WI38 (cell line): Measurements from ENCODE around the gene ZNRF1.
"Not testable (repeated sequence)": the region's sequence is repeated elsewhere in the genome, so short reads cannot be mapped to it uniquely, and the experiment has no call there.

Source experiments
- H3K4me3 ChIP-seq: 2 replicates; pipeline ENCODE4 v1.5.1; 2011; ENCODE audit warnings: low read depth, mild to moderate bottlenecking, control low read depth, low read length
- TF ChIP-seq, protein P1 (sequence below): IDR thresholded peaks from 2 replicates; pipeline ENCODE4 v1.5.1; 2012; ENCODE audit warnings: low read depth, mild to moderate bottlenecking, control low read depth, low read length

The ZNRF1 gene

DNA sequence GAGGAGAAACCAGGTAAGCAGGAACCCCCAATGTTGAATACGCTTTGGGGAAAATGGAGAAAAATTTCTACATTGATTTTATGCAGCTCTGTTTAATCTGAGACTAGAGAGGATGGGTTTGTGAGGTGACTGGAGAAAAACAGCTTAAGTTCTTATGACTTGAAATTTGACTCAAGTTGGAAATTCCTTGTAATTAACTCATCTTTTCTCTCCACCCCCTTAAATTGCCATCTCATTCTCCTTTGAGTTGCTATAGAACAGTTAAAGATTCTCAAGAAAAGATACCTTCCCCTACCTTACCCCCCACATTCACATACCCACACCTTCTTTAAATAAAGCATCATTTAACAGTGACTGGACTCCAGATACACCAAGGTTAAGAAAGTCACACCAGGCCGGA lies 24.2 kb downstream of the ZNRF1 start:
- TF ChIP-seq, protein P1, sequence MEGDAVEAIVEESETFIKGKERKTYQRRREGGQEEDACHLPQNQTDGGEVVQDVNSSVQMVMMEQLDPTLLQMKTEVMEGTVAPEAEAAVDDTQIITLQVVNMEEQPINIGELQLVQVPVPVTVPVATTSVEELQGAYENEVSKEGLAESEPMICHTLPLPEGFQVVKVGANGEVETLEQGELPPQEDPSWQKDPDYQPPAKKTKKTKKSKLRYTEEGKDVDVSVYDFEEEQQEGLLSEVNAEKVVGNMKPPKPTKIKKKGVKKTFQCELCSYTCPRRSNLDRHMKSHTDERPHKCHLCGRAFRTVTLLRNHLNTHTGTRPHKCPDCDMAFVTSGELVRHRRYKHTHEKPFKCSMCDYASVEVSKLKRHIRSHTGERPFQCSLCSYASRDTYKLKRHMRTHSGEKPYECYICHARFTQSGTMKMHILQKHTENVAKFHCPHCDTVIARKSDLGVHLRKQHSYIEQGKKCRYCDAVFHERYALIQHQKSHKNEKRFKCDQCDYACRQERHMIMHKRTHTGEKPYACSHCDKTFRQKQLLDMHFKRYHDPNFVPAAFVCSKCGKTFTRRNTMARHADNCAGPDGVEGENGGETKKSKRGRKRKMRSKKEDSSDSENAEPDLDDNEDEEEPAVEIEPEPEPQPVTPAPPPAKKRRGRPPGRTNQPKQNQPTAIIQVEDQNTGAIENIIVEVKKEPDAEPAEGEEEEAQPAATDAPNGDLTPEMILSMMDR, result no peak
- H3K4me3 ChIP-seq, result no peak overlapping the region

DNA sequence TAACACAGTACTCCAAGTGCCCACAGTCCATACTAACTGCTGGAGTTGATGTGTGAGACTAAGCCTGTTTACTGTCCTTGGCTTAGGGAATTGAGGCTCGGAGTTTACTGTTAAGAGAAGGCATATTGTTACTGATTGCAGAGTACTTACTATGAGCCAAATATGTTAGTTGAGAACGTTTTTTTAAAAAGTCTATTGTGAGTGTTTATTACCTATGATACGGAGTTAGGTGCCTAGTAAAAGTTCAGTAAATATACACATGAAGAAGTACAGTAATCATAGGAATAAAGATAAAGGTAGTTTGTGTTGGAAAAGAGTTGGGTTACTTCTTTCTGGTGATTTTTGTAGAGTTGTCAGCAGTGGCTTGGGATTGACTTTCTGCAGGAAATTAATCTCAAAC lies 25.4 kb downstream of the ZNRF1 start:
- TF ChIP-seq, protein P1, result no peak
- H3K4me3 ChIP-seq, result no peak overlapping the region

DNA sequence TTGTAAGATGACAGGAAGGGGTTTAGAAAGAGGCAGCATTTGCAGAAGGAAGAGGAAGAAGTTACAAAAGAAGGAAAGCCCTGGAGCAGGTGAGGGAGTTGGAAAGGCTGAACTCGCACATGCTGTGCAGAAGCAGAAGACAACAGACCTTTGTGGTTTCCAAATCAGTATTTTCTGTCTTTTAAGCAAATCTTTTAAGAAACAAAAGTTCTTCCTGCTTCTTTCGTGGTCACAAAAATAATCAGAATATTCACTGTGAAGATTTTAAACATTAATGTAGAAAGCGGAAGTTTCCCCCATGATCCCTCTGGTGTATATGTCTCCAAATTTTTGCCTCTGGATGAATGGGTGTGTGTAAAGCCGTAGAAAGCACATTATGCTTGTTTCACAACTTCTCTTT lies 25.8 kb downstream of the ZNRF1 start:
- H3K4me3 ChIP-seq, result no peak overlapping the region
- TF ChIP-seq, protein P1, result no peak

DNA sequence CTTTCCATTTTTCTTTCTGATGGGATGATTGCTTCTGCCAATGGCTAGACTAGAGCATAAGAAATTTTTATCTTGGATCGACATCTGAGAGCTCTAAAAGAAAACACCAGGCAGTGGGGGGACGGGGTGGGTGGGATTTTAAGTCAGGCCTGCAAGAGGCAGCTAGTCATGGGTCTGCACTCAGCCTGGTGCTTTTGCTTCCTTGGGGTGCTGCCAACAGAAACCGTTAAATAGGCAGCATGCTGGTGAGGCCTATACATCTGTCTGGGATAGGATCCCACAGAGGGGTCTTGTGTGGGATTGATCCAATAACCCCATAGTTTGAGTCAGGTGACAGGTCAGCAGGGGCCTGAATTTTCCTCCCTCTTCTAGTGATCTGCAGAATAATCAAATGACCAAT lies 26.9 kb downstream of the ZNRF1 start:
- no peak overlapping the region for H3K4me3 ChIP-seq
- TF ChIP-seq, protein P1, result no peak

DNA sequence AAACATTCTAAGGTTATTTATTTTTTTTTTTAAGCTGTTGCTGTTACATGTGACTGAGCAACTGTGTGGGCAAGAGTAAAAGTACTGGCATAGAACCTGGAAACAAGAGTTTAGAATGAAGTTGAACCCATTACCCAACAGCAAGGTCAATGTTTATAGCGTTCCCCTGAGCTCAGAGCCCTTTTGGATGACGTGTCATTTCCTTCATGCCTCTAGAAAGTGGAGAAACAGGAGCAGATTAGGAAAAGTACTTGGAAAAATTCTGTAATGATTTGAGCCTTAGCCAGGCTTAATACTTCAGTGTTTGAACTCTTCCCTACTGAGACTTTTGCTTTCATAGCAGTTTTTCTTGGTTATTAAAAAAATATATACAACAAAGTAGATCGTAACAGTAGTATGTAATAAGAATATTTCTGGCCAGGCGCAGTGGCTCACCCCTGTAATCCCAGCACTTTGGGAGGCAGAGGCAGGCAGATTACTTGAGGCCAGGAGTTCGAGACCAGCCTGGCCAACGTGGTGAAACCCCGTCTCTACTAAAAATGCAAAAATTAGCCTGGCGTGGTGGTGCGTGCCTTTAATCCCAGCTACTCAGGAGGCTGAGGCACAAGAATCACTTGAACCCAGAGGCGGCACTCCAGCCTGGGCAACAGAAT lies 27.5 kb downstream of the ZNRF1 start:
- H3K4me3 ChIP-seq, result not testable (repeated sequence)

DNA sequence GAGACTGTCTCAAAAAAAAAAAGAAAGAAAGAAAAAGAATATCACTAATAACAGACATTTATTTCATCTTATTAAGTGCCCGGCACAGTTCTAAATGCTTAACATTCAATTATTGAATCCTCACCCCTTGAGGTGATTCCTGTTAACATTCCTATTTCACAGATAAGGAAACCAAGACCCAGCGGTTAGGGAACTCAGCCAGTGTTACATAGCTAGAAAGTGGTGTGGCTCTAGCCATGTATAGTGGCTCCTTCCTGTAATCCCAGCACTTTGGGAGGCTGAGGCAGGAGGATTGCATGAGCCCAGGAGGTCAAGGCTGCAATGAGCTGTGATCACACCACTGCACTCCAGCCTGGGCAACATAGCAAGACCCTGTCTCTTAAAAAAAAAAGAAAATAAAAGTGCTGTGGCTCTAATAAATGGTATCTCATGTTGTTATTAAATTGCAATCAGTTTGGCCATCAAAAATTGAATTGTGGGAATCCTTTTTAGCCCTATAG lies 28.1 kb downstream of the ZNRF1 start:
- TF ChIP-seq, protein P1, result no peak
- no peak overlapping the region for H3K4me3 ChIP-seq

DNA sequence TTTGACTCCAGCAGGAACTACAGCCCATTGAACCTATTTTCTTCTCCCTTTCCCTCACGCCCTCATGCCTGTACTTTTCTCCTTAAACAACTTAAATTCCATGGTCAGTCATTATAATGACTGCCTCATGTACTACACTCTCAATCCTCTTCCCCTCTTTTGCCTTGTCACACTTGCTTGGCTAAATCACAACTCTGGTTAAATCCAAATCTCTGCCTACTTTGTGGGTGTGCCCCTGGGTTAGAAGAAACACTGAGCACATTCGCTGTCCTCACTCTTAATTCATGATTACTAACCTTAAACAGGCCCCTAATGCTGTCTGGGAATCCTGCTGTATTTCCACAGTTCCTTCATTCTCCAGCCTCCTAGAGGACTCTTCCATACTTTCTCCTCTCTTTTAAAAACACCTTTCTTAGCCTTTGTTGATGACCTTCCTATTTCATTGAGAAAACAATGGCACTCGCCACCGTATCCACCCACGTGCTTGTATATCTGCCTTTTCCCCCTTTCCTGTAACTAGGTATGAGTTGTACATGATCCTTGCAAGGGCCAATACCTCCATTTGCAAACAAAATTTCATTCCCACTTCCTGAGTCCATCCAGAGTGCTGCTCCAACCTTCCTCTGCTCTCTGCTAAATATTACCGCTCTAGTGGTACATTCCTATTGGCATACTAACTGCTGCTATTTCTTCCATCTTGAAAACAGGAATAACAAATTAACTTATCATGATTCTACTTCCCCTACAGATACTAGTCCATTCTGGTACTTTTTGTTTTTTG lies 28.9 kb downstream of the ZNRF1 start:
- no peak overlapping the region for H3K4me3 ChIP-seq
- TF ChIP-seq, protein P1, result no peak
